GM20000 (cell line): ENCODE data around the gene ASAP2.

Source experiments
- DNase-seq: peaks from one replicate; pipeline ENCODE4 v3.0.0; 2012; ENCODE audit warnings: low spot score
- CTCF ChIP-seq: IDR thresholded peaks from 2 replicates; pipeline ENCODE4 v1.5.1; 2012; ENCODE audit warnings: mild to moderate bottlenecking, control low read depth; ENCODE audit errors: extremely low read depth, missing control alignments

The ASAP2 gene

GRCh38 chr2:9365498-9366019 is 158.9 kb downstream of the ASAP2 start:
- DNase-seq, result no peak
- no peak for TF ChIP-seq CTCF

- DNase-seq, result no peak
- TF ChIP-seq CTCF, result no peak
Observed at GRCh38 chr2:9366026-9366425, 159.4 kb downstream of the ASAP2 start.

- DNase-seq, result no peak
- TF ChIP-seq CTCF, result no peak
Observed at GRCh38 chr2:9370746-9371145, 164.1 kb downstream of the ASAP2 start.

GRCh38 chr2:9373047-9373446 is 166.4 kb downstream of the ASAP2 start:
- no peak for DNase-seq
- no peak for TF ChIP-seq CTCF

- no peak for DNase-seq
- TF ChIP-seq CTCF, result no peak
Observed at GRCh38 chr2:9373476-9373875, 166.9 kb downstream of the ASAP2 start.

GRCh38 chr2:9374071-9374730 is 167.6 kb downstream of the ASAP2 start:
- no peak for TF ChIP-seq CTCF
- DNase-seq, result no peak

- no peak for DNase-seq
- TF ChIP-seq CTCF, result peak; percentile 56
Observed at GRCh38 chr2:9375857-9376428, 169.3 kb downstream of the ASAP2 start.
